ENCODE data around the gene SULT2A1.
"Not testable (repeated sequence)": the region's sequence is repeated elsewhere in the genome, so short reads cannot be mapped to it uniquely, and the experiment has no call there.

SULT2A1 gene

GRCh38 chr19:47859838-47860237 lies 26.3 kb downstream of the SULT2A1 start:
- not testable (repeated sequence) for DNase-seq

GRCh38 chr19:47858646-47859285 lies 27.3 kb downstream of the SULT2A1 start, which contains the start of gene TPRX2:
Gene TPRX2, plus strand, starts transcription at chr19:47859235. Its CDS starts 12 bp downstream, at chr19:47859247.
- not testable (repeated sequence) for DNase-seq

- DNase-seq: not testable (repeated sequence)
Measured at GRCh38 chr19:47858231-47858630, 27.9 kb downstream of the SULT2A1 start.

GRCh38 chr19:47854459-47854858 lies 31.7 kb downstream of the SULT2A1 start:
- DNase-seq: no peak

- no peak for DNase-seq
Measured at GRCh38 chr19:47853003-47853402, 33.1 kb downstream of the SULT2A1 start.

GRCh38 chr19:47848823-47849473 lies 37.2 kb downstream of the SULT2A1 start:
- DNase-seq: no peak

- DNase-seq: no peak
Measured at GRCh38 chr19:47848425-47848822, 37.7 kb downstream of the SULT2A1 start.

DNA sequence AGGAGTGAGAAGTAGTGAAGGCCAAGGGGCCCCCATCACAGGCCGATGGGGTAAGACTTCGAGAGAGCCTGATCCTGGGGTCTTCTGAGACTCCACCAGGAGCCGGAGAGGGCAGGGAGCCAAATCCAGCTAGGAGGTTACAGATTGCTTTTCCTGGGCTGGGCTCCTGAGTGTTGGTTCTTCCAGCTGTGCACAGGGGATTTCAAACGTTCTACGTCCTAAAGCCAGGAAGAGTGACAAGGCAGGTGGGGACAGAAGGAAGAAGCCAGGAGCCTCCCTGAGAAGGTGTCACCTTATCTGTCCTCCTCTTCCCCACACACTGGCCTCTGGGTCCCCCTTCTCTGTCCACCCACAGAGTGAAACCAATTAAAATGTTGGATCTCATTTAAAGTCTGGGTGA lies 43.2 kb downstream of the SULT2A1 start:
- DNase-seq: no peak

DNA sequence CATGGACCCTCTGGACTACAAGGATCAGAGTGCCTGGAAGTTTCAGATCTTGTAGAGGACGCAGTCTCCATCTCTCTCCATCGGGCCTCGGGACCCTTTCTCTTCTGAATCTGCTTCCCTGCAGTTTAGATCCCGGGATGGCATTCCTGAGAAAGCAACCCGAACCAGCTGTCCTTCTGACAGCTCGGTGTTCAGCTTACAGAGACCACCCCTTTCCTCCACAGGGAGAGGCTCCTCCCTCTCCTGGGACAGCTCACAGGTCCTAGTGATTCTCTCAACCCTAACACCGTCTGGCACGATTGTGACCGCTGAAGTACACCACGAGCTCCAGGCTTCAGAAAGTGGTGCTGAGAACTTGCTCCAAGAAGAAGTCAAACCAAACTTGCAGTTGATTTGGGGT lies 46.2 kb downstream of the SULT2A1 start:
- DNase-seq: no peak

DNA sequence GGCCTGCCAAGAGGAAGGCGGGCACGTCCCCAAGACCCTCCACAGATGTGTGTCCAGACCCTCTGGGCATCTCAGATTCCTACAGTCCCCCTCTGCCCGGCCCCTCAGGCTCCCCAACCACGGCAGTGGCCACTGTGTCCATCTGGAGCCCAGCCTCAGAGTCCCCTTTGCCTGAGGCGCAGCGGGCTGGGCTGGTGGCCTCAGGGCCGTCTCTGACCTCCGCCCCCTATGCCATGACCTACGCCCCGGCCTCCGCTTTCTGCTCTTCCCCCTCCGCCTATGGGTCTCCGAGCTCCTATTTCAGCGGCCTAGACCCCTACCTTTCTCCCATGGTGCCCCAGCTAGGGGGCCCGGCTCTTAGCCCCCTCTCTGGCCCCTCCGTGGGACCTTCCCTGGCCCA lies 46.7 kb downstream of the SULT2A1 start:
- no peak for DNase-seq

DNA sequence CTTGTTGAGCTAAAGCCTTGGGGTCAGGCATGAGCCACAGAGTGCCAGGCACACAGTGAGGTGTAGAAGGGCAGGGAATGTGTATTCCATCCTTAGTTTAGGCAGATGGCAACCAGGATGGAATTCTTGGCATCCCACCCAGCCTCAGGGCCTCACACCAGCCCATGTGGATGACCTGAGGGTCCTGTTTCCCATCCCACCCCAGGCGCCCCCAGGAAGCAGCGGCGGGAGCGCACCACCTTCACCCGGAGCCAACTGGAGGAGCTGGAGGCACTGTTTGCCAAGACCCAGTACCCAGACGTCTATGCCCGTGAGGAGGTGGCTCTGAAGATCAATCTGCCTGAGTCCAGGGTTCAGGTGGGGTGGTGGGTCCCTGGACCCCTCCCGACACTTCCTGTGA lies 50.1 kb downstream of the SULT2A1 start:
- no peak for DNase-seq

DNA sequence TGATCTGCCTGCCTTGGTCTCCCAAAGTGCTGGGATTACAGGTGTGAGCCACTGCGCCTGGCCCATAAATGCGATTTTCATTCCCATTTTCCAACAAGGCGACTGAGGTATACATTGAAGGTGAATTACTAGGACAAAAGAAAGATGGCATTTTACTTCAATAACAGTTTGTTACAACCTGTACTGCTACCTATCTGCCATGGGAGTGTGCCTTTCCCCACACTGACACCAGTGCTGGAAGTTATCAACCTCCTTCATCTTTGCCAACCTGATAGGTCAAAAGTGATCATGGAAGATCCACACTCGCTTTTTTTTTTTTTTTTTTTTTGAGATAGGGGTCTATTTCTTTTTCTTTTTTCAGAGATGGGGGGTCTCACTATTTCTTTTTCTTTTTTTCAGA lies 53.4 kb downstream of the SULT2A1 start:
- DNase-seq: no peak

GRCh38 chr19:47826800-47827199 lies 59.3 kb downstream of the SULT2A1 start:
- no peak for DNase-seq

DNA sequence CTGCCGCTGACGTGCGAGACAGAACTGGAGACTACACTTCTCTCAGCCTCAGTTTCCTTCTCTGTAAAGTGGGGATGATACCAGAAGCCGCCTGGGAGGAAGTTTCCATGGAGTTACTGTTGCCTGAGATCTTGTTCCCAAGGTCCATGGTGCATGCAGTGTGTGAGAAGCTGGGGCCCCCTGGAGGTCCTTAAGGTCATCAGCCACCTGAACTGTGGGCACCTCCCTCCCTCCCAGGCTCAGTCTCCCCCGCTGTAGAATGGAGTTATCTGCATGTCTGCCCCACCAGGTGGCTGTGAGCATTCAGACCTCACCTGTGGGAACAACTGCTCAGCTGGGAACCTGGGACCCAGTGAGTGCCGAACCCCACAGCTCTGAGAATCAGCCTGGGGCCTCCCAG lies 61.7 kb downstream of the SULT2A1 start:
- DNase-seq: no peak

DNA sequence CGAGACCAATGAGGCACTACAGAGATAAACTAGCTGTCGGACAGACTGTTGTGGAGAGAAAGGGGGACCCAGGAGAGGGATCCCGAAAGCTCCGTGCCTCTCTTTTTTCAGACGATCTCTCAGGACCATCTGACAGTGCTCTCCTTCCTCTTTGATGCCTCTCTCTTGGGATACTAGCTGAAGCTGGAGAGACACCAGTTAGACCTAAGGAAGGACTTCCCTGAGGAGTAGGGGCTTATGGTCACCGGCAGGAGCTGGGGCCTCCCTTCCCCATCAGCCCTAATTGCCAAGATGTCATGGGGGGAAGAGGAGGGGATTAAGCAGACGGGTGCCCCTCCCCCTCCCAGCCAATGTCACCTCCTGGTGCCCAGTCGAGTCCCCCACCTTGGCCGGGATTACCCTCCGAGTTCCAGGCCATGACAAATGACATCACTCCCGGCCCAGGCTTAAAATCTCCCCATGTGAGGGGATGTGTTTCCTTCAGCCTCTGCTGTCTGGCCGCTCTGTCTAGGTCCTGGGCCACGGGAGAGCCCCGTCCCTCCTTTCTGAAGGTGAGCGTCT lies 64.6 kb downstream of the SULT2A1 start, which contains the start of gene CRX:
Gene CRX (plus strand): TSS at position 478 of the 561 bp plus-strand sequence. CDS start 12,507 bp downstream, outside the sequence.
- no peak for DNase-seq
